Lower lobe of right lung (tissue), 2 donors: ENCODE measurements around the gene ITGB7. TPM values are rescaled to one million over a fixed set of nuclear protein-coding genes. Genes with fewer than 3 reads are reported as not detected.
A peak's percentile ranks its signal among the peaks of the same experiment; 100 is the strongest.

ENCODE experiments used
- ATAC-seq, 2 donors: fragments of 200-7000 bp; cut with Tn5 transposase; one replicate each; pipeline ENCODE4 v1.9.1; 2020 to 2022; ENCODE audit warnings: mild to moderate bottlenecking in 2 of 2, moderate library complexity in 2 of 2
- DNase-seq: peaks from one replicate; pipeline ENCODE4 v3.0.0-alpha.2; 2020
- H3K27ac ChIP-seq: fragments of 200-600 bp; one replicate; pipeline ENCODE4 v1.8.0; 2022
- H3K27me3 ChIP-seq: fragments of 200-600 bp; one replicate; pipeline ENCODE4 v1.8.0; 2022; ENCODE audit warnings: low read depth
- H3K36me3 ChIP-seq: fragments of 200-600 bp; one replicate; pipeline ENCODE4 v1.8.0; 2022; ENCODE audit warnings: mild to moderate bottlenecking
- H3K4me1 ChIP-seq: fragments of 200-600 bp; one replicate; pipeline ENCODE4 v1.8.0; 2022
- H3K4me3 ChIP-seq: fragments of 200-600 bp; one replicate; pipeline ENCODE4 v1.8.0; 2022; ENCODE audit warnings: mild to moderate bottlenecking
- H3K9me3 ChIP-seq: fragments of 200-600 bp; one replicate; pipeline ENCODE4 v1.8.0; 2022
- CTCF ChIP-seq: fragments of 200-600 bp; IDR thresholded peaks from one replicate; pipeline ENCODE4 v1.8.0; 2022; ENCODE audit warnings: antibody characterized with exemption, mild to moderate bottlenecking
- intact Hi-C: fragments of 100-400 bp; cut with DNase I; formaldehyde crosslinking; loops from one replicate; pipeline ENCODE4 v1.11.0; 2022
- total RNA-seq: library from RNA; stranded (reverse); fragmentation: NEBNext Ultra II Directional; extraction: Animal tissue kit (Norgen Biotek cat#: 25700); gene quantifications from one replicate; pipeline ENCODE4 v1.2.1, GENCODE V29; 2021
- donor health status: DM: no; HTN: yes; CAD: no; lungs with severe emphysema.

The ITGB7 gene
- total RNA-seq, 1 donor from 2014 or later: 9.7 TPM

DNA sequence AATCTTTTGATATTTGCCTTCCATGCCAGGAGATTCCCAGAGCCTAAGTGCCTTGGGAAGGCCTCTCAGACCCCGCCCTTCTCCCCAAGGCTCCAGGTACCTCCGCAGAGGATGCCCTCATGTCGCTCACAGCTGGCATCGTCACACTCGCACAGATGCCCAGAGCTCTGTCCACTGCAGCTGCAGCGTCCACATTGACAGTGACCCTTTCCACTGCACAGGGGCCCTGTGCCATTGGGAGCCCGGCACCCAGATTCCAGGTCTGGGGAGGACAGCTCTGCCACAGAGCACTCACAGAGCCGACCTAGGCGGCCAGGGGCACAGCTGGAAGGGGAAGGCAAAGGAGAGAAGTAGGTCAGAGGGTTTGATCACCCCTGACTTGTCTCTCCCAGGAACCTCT is 14.0 kb downstream of the ITGB7 start:
- intact Hi-C loops: no loop called here
- no peak for ATAC-seq
- peaks cover 18% of the 10 kb centered on the region for H3K36me3 ChIP-seq
- H3K4me3 ChIP-seq: no peak overlapping the region
- H3K27me3 ChIP-seq: no peaks in the 10 kb centered on the region
- H3K27ac ChIP-seq: no peak overlapping the region
- no peaks in the 10 kb centered on the region for H3K9me3 ChIP-seq
- TF ChIP-seq CTCF: no peak
- DNase-seq: no peak
- peaks cover 11% of the 10 kb centered on the region for H3K4me1 ChIP-seq

DNA sequence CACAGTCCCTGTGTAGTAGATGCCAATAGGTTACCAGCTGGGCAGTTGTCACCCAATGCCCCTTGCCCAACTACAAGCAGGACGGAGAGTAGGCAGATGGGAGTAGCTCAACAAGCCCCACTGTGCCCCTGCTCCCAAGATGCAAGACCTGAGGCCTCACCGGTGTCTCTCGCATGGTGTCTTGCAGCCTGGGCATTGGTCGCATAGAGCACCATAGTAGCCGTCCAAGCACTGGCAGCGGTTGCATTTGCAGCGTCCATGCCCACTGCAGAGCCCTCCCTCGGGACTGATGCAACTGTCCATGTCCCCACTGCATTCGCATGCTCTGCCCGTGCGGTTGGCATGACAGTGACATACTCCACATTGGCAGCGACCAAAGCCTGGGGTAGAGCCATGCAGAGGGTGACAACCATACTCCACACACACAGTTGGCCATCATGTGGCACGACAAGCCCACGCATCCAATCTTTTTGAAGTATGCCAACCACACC is 14.5 kb downstream of the ITGB7 start:
- intact Hi-C loops: no loop called here
- no peaks in the 10 kb centered on the region for H3K27me3 ChIP-seq
- ATAC-seq (no peak), DNase-seq (no peak)
- no peak overlapping the region for H3K4me3 ChIP-seq
- H3K27ac ChIP-seq: no peak overlapping the region
- H3K36me3 ChIP-seq: peaks cover 23% of the 10 kb centered on the region
- peaks cover 7% of the 10 kb centered on the region for H3K4me1 ChIP-seq
- H3K9me3 ChIP-seq: no peaks in the 10 kb centered on the region
- TF ChIP-seq CTCF: no peak

DNA sequence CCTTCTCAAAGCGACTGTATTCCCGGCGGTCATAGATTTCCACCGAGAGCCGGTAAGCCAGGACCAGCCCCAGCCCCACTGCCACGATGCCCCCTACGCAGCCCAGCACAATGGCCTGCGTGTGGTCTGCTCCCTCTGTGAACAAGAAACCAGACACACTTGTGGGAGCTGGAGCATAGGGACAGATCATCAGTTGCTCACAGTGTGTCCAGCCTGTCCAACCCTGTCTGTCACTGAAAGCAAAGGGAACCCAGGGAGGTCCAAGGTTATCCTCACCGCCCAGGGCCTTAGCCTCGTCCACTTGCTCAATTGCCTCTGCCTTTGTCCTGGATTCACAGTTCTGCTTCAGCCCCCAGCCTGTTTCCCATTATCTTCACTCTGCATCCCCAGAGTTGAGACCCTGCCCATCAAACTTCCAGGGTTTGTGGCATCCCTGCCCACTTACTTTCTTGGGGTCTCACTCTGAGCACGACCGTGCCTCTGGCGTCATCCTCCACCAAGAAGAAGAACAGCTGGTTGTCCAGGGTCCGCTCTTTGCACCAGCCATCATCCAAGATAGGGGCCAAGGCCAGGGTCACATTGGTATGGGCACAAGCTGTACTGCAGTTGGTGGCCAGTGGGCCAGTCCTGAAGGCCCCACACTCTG is 15.0 kb downstream of the ITGB7 start:
- H3K27me3 ChIP-seq: no peaks in the 10 kb centered on the region
- no peak overlapping the region for H3K4me3 ChIP-seq
- no peak for DNase-seq
- peaks cover 1% of the 10 kb centered on the region for H3K4me1 ChIP-seq
- no peak overlapping the region for H3K27ac ChIP-seq
- no peak for ATAC-seq
- TF ChIP-seq CTCF: no peak
- H3K36me3 ChIP-seq: peaks cover 29% of the 10 kb centered on the region
- intact Hi-C loops: no loop called here
- H3K9me3 ChIP-seq: no peaks in the 10 kb centered on the region

DNA sequence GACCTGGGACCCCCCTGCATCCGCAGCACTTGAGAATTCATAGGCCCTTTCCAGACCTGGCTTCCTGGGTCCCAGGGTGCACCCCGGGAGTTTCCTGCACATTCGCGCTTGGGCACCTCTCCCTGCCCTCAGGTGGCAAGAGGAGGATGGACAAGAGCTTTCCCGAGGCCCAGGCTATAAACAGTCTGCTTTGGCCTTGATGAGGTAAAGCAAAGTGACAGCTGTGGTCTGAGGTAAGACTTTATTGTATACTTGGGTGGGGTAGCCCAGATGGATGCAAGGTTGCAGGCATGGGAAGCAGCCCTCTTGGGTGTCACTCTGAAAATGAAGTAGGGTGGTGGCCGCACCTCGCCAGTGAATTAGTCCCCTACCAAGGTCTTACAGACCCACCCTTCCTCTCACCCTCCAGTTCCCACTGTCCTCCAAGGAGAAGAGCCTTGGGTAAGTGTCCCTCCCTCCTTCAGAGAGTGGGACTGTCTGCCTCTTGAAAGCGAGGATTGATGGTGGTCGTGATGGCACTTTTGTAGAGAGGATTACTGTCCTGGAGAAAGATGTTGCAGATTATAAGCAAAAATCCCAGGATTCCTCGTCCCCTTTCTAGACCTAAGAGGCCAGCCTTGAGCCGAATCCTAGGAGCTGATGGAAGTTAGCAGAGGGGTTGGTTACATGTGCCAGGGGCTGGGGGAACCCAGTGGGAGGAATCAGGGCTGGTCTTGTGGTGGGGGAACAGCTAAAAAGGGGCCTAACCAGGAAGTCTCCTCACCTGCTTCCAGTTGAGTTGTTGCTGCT is 15.8 kb downstream of the ITGB7 start:
- H3K36me3 ChIP-seq: peaks cover 36% of the 10 kb centered on the region
- intact Hi-C loops: no loop called here
- H3K9me3 ChIP-seq: no peaks in the 10 kb centered on the region
- no peak overlapping the region for H3K4me3 ChIP-seq
- H3K4me1 ChIP-seq: no peaks in the 10 kb centered on the region
- no peak for TF ChIP-seq CTCF
- H3K27ac ChIP-seq: no peak overlapping the region
- no peaks in the 10 kb centered on the region for H3K27me3 ChIP-seq
- no peak for DNase-seq
- ATAC-seq: no peak

- peak; percentile 70 for TF ChIP-seq CTCF
- DNase-seq (peak; percentile 60), ATAC-seq (peak; percentile 83 to 86)
- H3K27me3 ChIP-seq: no peaks in the 10 kb centered on the region
- H3K36me3 ChIP-seq: peaks cover 47% of the 10 kb centered on the region
- H3K4me1 ChIP-seq: no peaks in the 10 kb centered on the region
- no peak overlapping the region for H3K4me3 ChIP-seq
- intact Hi-C loops: no loop called here
- no peak overlapping the region for H3K27ac ChIP-seq
- no peaks in the 10 kb centered on the region for H3K9me3 ChIP-seq
These were observed 16.8 kb downstream of the ITGB7 start for GRCh38 chr12:53190108-53190729.
